ENCODE results near the gene AADACL3. TPM values are rescaled to one million over a fixed set of nuclear protein-coding genes. Genes with fewer than 3 reads are reported as not detected.
"Not testable (repeated sequence)": the region's sequence is repeated elsewhere in the genome, so short reads cannot be mapped to it uniquely, and the experiment has no call there.

AADACL3 gene, protein sequence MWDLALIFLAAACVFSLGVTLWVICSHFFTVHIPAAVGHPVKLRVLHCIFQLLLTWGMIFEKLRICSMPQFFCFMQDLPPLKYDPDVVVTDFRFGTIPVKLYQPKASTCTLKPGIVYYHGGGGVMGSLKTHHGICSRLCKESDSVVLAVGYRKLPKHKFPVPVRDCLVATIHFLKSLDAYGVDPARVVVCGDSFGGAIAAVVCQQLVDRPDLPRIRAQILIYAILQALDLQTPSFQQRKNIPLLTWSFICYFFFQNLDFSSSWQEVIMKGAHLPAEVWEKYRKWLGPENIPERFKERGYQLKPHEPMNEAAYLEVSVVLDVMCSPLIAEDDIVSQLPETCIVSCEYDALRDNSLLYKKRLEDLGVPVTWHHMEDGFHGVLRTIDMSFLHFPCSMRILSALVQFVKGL
- not detected for total RNA-seq

DNA sequence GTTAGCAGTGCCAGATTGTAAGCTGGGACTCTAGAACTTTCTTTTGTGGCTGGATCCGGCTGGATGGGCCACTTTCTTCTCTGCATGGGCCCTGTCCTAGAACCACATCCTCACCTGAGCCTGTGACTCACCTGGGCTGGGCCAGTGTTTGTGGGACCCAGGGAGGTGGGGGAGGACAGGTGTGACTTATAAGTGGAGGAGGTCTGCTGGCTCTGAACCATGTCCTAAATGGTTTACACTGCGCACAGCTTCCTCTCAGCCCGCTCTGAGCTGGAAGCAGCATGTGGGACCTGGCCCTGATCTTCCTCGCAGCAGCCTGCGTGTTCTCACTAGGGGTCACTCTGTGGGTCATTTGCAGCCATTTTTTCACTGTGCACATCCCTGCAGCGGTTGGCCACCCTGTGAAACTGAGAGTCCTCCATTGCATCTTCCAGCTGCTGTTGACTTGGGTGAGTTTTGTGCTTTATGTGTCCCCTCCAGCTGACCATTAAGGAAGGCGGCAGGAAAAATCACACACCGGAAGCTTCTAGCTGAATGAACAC is at the start of gene AADACL3:
AADACL3 (plus strand) TSS at position 215 of the 542 bp plus-strand sequence; CDS start at position 282, 67 bp downstream.
- Mint-ChIP-seq H3K9me3 (no peaks in the 10 kb centered on the region), H3K36me3 (ENCODE audit: low read depth) (no peaks in the 10 kb centered on the region), H3K4me3 (no peak within 1 kb of the TSS), H3K4me1 (ENCODE audit: low read depth) (no peaks in the 10 kb centered on the region), H3K27me3 (peaks cover 15% of the 10 kb centered on the region), H3K27ac (no peak within 1 kb of the TSS)
- DNase-seq (no peak), ATAC-seq (no peak)
- TF ChIP-seq, protein P1, sequence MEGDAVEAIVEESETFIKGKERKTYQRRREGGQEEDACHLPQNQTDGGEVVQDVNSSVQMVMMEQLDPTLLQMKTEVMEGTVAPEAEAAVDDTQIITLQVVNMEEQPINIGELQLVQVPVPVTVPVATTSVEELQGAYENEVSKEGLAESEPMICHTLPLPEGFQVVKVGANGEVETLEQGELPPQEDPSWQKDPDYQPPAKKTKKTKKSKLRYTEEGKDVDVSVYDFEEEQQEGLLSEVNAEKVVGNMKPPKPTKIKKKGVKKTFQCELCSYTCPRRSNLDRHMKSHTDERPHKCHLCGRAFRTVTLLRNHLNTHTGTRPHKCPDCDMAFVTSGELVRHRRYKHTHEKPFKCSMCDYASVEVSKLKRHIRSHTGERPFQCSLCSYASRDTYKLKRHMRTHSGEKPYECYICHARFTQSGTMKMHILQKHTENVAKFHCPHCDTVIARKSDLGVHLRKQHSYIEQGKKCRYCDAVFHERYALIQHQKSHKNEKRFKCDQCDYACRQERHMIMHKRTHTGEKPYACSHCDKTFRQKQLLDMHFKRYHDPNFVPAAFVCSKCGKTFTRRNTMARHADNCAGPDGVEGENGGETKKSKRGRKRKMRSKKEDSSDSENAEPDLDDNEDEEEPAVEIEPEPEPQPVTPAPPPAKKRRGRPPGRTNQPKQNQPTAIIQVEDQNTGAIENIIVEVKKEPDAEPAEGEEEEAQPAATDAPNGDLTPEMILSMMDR (IDR thresholded peaks at IDR 0.05), result no peak
- POLR2A ChIA-PET, result interaction anchor here (0.6 kb wide), 1 partner anchor 1314 kb away, joined by 3 read pairs; no protein-coding TSS in a partner anchor
- intact Hi-C loops (cut with micrococcal nuclease), result no loop called here
- CTCF ChIA-PET, result no interaction called here

DNA sequence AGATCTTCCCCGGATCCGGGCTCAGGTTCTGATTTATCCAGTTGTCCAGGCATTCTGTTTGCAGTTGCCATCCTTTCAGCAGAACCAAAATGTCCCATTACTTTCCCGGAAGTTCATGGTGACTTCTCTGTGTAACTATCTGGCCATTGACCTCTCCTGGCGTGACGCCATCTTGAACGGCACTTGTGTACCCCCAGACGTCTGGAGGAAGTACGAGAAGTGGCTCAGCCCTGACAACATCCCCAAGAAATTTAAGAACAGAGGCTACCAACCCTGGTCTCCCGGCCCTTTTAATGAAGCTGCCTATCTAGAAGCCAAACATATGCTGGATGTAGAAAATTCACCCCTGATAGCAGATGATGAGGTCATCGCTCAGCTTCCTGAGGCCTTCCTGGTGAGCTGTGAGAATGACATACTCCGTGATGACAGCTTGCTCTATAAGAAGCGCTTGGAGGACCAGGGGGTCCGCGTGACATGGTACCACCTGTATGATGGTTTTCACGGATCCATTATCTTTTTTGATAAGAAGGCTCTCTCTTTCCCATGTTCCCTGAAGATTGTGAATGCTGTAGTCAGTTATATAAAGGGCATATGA is 49.7 kb upstream of the AADACL3 start:
- POLR2A ChIA-PET, result interaction anchor here (1.0 kb wide), 1 partner anchor 124 kb away, joined by 3 read pairs; no protein-coding TSS in a partner anchor
- Mint-ChIP-seq H3K27me3 (peaks cover 3% of the 10 kb centered on the region), H3K9me3 (peaks cover 3% of the 10 kb centered on the region), H3K4me3 (no peak overlapping the region), H3K36me3 (ENCODE audit: low read depth) (no peaks in the 10 kb centered on the region), H3K4me1 (ENCODE audit: low read depth) (no peaks in the 10 kb centered on the region), H3K27ac (no peak overlapping the region)
- CTCF ChIA-PET, result interaction anchor here (1.8 kb wide), 1 partner anchor 10 kb away, joined by 6 read pairs; no protein-coding TSS in a partner anchor
- ATAC-seq (no peak), DNase-seq (no peak)
- intact Hi-C loops (cut with micrococcal nuclease), result no loop called here
- TF ChIP-seq, protein P1 (IDR thresholded peaks at IDR 0.05), result no peak

DNA sequence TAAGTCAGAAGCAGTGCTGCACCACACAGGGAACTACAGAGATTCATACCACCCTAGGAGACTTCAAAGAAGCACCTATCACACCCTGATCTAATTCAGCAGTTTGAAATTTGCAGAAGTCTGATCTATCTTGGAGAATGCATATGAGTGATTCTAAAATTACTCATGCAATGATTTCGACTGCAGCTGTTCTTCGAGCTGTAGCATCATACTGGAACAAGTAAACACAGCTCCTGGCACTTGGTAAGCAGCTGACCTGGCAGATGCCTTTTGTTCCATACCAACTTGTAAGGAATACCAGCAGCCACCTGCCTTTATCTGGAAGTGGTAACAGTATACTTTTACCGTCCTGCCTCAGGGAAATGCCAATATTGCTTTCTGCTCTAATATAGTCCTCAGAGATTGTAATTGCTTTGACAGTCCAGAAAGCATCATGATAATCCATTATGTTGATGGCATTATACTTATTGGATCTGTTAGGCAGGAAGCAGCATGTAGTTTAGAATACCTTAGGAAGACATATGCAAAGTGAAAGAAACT is 46.3 kb upstream of the AADACL3 start:
- no peaks in the 10 kb centered on the region for H3K36me3 Mint-ChIP-seq (ENCODE audit: low read depth)
- no peak for ATAC-seq
- H3K27me3 Mint-ChIP-seq, result peaks cover 13% of the 10 kb centered on the region
- no peaks in the 10 kb centered on the region for H3K4me1 Mint-ChIP-seq (ENCODE audit: low read depth)
- no peak overlapping the region for H3K27ac Mint-ChIP-seq
- TF ChIP-seq, protein P1 (IDR thresholded peaks at IDR 0.05), result no peak
- POLR2A ChIA-PET, result no interaction called here
- no peak overlapping the region for H3K4me3 Mint-ChIP-seq
- H3K9me3 Mint-ChIP-seq, result peaks cover 3% of the 10 kb centered on the region
- DNase-seq, result no peak
- CTCF ChIA-PET, result interaction anchor here (1.1 to 2.2 kb wide), 2 partner anchors 11 kb away, joined by 5 to 23 read pairs; no protein-coding TSS in a partner anchor
- intact Hi-C loops (cut with micrococcal nuclease), result no loop called here

DNA sequence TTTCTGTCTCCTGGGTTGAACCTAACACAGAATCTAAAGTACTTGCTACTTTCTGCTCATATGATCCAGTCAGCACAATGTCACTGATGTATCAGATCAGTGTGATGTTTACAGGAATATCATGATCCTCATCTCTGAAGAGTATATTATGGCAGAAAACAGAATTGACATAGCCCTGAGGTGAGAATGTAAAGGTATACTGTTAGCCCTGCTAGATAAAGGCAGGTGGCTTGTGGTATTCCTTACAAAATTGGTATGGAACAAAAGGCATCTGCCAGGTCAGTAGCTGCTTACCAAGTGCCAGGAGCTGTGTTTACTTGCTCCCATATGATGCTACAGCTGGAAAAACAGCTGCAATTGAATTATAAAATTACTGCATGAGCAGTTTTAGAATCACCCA is 41.6 kb upstream of the AADACL3 start:
- DNase-seq (no peak), ATAC-seq (no peak)
- TF ChIP-seq, protein P1 (IDR thresholded peaks at IDR 0.05), result no peak
- no peak overlapping the region for H3K4me3 Mint-ChIP-seq
- H3K27ac Mint-ChIP-seq, result no peak overlapping the region
- no peaks in the 10 kb centered on the region for H3K4me1 Mint-ChIP-seq (ENCODE audit: low read depth)
- intact Hi-C loops (cut with micrococcal nuclease), result no loop called here
- H3K36me3 Mint-ChIP-seq (ENCODE audit: low read depth), result no peaks in the 10 kb centered on the region
- ChIA-PET CTCF (interaction anchor here (1.5 kb wide), 1 partner anchor 16 kb away, joined by 4 read pairs; no protein-coding TSS in a partner anchor), POLR2A (no interaction called here)
- H3K9me3 Mint-ChIP-seq, result no peaks in the 10 kb centered on the region
- peaks cover 25% of the 10 kb centered on the region for H3K27me3 Mint-ChIP-seq

DNA sequence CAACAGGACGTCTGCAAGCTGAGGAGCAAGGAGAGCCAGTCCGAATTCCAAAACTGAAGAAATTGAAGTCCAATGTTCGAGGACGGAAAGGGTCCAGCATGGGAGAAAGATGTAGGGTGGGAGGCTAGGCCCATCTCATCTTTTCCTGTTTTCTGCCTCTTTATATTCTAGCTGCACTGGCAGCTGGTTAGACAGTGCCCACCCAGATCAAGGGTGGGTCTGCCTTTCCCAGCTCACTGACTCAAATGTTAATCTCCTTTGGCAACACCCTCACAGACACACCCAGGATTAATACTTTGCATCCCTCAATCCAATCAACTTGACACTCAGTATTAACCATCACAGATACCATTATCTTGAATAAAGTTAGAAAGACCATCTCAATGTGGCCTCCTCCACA is 39.8 kb upstream of the AADACL3 start:
- H3K9me3 Mint-ChIP-seq; DNase-seq; POLR2A ChIA-PET; H3K27ac Mint-ChIP-seq; H3K4me3 Mint-ChIP-seq; intact Hi-C loops (cut with micrococcal nuclease); ATAC-seq; CTCF ChIA-PET; H3K4me1 Mint-ChIP-seq (ENCODE audit: low read depth); H3K36me3 Mint-ChIP-seq (ENCODE audit: low read depth): not testable (repeated sequence)
- peaks cover 28% of the 10 kb centered on the region for H3K27me3 Mint-ChIP-seq
